ENCODE results near the gene GPRIN2.

- TF ChIP-seq CTCF (IDR thresholded peaks at IDR 0.05): no peak
- no peak for TF ChIP-seq POLR2AphosphoS5 (IDR thresholded peaks at IDR 0.05)
- TF ChIP-seq POLR2A (IDR thresholded peaks at IDR 0.05): no peak
Measured at GRCh38 chr10:46553238-46554049, 3.0 kb downstream of the GPRIN2 start.
